ENCODE data around the gene UCK1.

GRCh38 chr9:131580358-131580757, 49.3 kb upstream of the UCK1 start:
- TF ChIP-seq FOXK2 (IDR thresholded peaks at IDR 0.05): no peak
- TF ChIP-seq TARDBP (IDR thresholded peaks at IDR 0.05): no peak
- no peak for TF ChIP-seq BHLHE40 (IDR thresholded peaks at IDR 0.05; ENCODE audit: borderline replicate concordance)
- no peak for TF ChIP-seq SUZ12 (IDR thresholded peaks at IDR 0.05)
- TF ChIP-seq CTBP1 (IDR thresholded peaks at IDR 0.05; ENCODE audit: borderline replicate concordance): no peak
- no peak for TF ChIP-seq FOXM1 (IDR thresholded peaks at IDR 0.05; ENCODE audit: borderline replicate concordance)
- no peak for TF ChIP-seq ELF4 (IDR thresholded peaks at IDR 0.05)
- TF ChIP-seq HDGF (IDR thresholded peaks at IDR 0.05; ENCODE audit: borderline replicate concordance): no peak
- no peak for TF ChIP-seq FOXA1 (IDR thresholded peaks at IDR 0.05)
- no peak for TF ChIP-seq PKNOX1 (IDR thresholded peaks at IDR 0.05)
